Measurements from ENCODE around the gene ATP6V1A. TPM values are rescaled to one million over a fixed set of nuclear protein-coding genes. Genes with fewer than 3 reads are reported as not detected.

The ATP6V1A gene
- total RNA-seq, 1 donor from 2014 or later = 123 TPM

DNA sequence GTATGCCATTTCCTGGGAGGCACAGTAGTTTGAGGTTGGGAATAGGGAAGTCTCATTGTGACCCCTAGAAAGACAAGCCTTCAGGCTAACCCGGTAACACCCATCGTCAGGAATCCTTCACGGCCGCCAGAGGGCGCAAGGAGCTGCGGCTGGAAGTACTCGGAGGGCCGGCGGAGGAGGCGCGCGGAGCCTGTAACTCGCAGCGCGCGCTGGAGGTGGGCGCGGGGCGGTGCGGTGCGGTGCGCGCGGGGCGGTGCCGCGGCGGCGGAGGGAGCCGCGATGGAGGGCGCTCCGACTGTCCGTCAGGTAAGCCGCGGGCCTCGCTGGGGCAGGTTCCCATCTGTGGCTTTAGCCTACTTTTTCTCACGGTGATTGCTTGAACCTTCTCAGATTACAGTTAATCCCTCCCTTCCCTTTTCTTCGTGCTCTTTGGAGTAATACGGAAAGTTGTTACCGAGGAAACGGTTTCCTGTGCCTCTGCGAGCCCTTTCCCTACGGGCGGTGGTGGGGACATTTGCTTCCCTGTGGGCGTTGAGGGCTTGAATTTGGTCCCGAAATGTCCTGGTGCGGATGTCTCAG is 91.9 kb downstream of the ATP6V1A start, which contains the start of gene GRAMD1C:
GRAMD1C (plus strand) TSS at position 158 of the 579 bp plus-strand sequence; CDS start at position 280, 122 bp downstream.
- H4K20me1 ChIP-seq (ENCODE audit: insufficient read depth, low read length) = no peaks in the 10 kb centered on the region
- no peaks in the 10 kb centered on the region for H3K9me3 Mint-ChIP-seq (ENCODE audit: unreplicated experiment)
- no peaks in the 10 kb centered on the region for H3K4me1 Mint-ChIP-seq (ENCODE audit: low read depth, unreplicated experiment)
- H3K27ac Mint-ChIP-seq (ENCODE audit: unreplicated experiment) = peak within 1 kb of the TSS; percentile 38
- peak; percentile 74 for DNase-seq (ENCODE audit: low read depth)
- H3K9me3 ChIP-seq (ENCODE audit: insufficient read depth, low read depth, low read length) = no peaks in the 10 kb centered on the region
- H3K27me3 Mint-ChIP-seq (ENCODE audit: low read depth, unreplicated experiment) = no peaks in the 10 kb centered on the region
- H3K4me2 ChIP-seq (ENCODE audit: low read length) = peak within 1 kb of the TSS; percentile 91
- H3K79me2 ChIP-seq (ENCODE audit: insufficient read depth, low read length) = no peaks in the 10 kb centered on the region
- FAIRE-seq = no peak
- peak within 1 kb of the TSS; percentile 89 for H3K4me3 Mint-ChIP-seq (ENCODE audit: unreplicated experiment)
- peak within 1 kb of the TSS; percentile 96 for H2AFZ ChIP-seq (ENCODE audit: low read depth, low read length)
- TF ChIP-seq EZH2 (IDR thresholded peaks at IDR 0.05; ENCODE audit: insufficient read depth, low read length) = no peak
- TF ChIP-seq, protein P1, sequence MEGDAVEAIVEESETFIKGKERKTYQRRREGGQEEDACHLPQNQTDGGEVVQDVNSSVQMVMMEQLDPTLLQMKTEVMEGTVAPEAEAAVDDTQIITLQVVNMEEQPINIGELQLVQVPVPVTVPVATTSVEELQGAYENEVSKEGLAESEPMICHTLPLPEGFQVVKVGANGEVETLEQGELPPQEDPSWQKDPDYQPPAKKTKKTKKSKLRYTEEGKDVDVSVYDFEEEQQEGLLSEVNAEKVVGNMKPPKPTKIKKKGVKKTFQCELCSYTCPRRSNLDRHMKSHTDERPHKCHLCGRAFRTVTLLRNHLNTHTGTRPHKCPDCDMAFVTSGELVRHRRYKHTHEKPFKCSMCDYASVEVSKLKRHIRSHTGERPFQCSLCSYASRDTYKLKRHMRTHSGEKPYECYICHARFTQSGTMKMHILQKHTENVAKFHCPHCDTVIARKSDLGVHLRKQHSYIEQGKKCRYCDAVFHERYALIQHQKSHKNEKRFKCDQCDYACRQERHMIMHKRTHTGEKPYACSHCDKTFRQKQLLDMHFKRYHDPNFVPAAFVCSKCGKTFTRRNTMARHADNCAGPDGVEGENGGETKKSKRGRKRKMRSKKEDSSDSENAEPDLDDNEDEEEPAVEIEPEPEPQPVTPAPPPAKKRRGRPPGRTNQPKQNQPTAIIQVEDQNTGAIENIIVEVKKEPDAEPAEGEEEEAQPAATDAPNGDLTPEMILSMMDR (IDR thresholded peaks at IDR 0.05; ENCODE audit: insufficient read depth, low read depth, low read length) = peak; percentile 76
- peak within 1 kb of the TSS; percentile 87 for H3K4me3 ChIP-seq (ENCODE audit: insufficient read depth, low read depth, low read length)
- peak within 1 kb of the TSS; percentile 55 for H3K27ac ChIP-seq (ENCODE audit: low read depth, low read length)
- H3K36me3 ChIP-seq (ENCODE audit: insufficient read depth, low read length) = no peaks in the 10 kb centered on the region
- H3K27me3 ChIP-seq (ENCODE audit: insufficient read depth, low read length) = no peaks in the 10 kb centered on the region
- no peaks in the 10 kb centered on the region for H3K4me1 ChIP-seq (ENCODE audit: insufficient read depth, low read length)
- H3K9ac ChIP-seq (ENCODE audit: low read length) = peak within 1 kb of the TSS; percentile 86
- no peaks in the 10 kb centered on the region for H3K36me3 Mint-ChIP-seq (ENCODE audit: low read depth, unreplicated experiment)

DNA sequence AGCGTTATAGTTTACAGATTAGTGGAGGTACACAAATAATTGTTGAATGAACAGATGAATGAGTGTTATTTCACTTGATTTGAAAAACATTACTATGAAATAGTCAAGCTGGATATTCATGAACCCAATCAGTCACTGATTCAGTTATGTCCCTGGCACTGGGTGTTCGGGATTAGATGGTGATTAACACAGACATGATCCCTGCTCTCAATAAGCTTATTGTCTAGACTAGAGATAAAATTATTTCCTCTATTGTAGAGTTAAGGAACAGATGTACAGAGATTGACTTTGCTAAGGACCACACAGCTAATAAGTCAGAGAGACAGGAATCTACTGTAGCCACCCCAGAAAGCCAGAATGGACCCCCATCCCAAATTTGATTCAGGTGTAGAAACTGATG is 92.7 kb downstream of the ATP6V1A start:
- no peaks in the 10 kb centered on the region for H3K27me3 Mint-ChIP-seq (ENCODE audit: low read depth, unreplicated experiment)
- Histone ChIP-seq H2AFZ (ENCODE audit: low read depth, low read length) (no peak overlapping the region), H3K9ac (ENCODE audit: low read length) (peak overlapping the region; percentile 86), H4K20me1 (ENCODE audit: insufficient read depth, low read length) (no peaks in the 10 kb centered on the region), H3K4me3 (ENCODE audit: insufficient read depth, low read depth, low read length) (peak overlapping the region; percentile 87), H3K4me1 (ENCODE audit: insufficient read depth, low read length) (no peaks in the 10 kb centered on the region), H3K27me3 (ENCODE audit: insufficient read depth, low read length) (no peaks in the 10 kb centered on the region), H3K36me3 (ENCODE audit: insufficient read depth, low read length) (no peaks in the 10 kb centered on the region), H3K4me2 (ENCODE audit: low read length) (peak overlapping the region; percentile 91), H3K9me3 (ENCODE audit: insufficient read depth, low read depth, low read length) (no peaks in the 10 kb centered on the region), H3K27ac (ENCODE audit: low read depth, low read length) (no peak overlapping the region), H3K79me2 (ENCODE audit: insufficient read depth, low read length) (no peaks in the 10 kb centered on the region)
- H3K4me3 Mint-ChIP-seq (ENCODE audit: unreplicated experiment) = peak overlapping the region; percentile 89
- no peaks in the 10 kb centered on the region for H3K9me3 Mint-ChIP-seq (ENCODE audit: unreplicated experiment)
- no peak overlapping the region for H3K27ac Mint-ChIP-seq (ENCODE audit: unreplicated experiment)
- no peaks in the 10 kb centered on the region for H3K36me3 Mint-ChIP-seq (ENCODE audit: low read depth, unreplicated experiment)
- FAIRE-seq = no peak
- no peaks in the 10 kb centered on the region for H3K4me1 Mint-ChIP-seq (ENCODE audit: low read depth, unreplicated experiment)
- DNase-seq (ENCODE audit: low read depth) = no peak
- no peak for TF ChIP-seq EZH2 (IDR thresholded peaks at IDR 0.05; ENCODE audit: insufficient read depth, low read length)
- TF ChIP-seq, protein P1 (IDR thresholded peaks at IDR 0.05; ENCODE audit: insufficient read depth, low read depth, low read length) = no peak

DNA sequence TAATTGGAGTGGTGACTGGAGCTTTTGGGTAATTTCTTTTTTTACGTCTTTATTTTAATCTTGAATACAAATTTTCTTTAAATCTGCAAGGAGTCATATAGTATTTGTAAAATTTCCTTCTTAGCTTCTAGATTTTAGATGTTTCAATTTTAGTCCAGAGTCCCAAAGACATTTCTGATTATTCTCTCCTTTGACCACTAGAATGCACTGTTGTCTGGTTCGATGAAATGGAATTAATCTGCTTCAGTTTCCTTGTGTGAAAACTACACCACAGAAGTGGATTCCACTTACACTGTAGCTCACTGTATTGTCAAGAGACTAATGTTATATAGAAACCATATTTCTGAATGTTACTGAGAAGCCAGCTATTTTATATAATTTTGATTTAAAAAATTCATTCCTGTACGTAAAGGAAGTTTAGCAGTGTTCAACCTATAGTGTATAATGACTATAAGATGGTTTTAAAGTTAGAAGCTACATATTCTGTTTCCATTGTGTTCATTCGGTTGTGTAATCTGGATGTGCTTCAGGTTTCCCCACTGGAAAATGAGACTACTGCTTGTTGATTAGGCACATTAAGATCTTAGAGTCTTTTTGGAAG is 97.9 kb downstream of the ATP6V1A start:
- Histone ChIP-seq H3K9ac (ENCODE audit: low read length) (no peak overlapping the region), H3K36me3 (ENCODE audit: insufficient read depth, low read length) (no peaks in the 10 kb centered on the region), H3K27me3 (ENCODE audit: insufficient read depth, low read length) (no peaks in the 10 kb centered on the region), H3K4me2 (ENCODE audit: low read length) (no peak overlapping the region), H3K79me2 (ENCODE audit: insufficient read depth, low read length) (no peaks in the 10 kb centered on the region), H4K20me1 (ENCODE audit: insufficient read depth, low read length) (no peaks in the 10 kb centered on the region), H3K4me1 (ENCODE audit: insufficient read depth, low read length) (no peaks in the 10 kb centered on the region), H3K9me3 (ENCODE audit: insufficient read depth, low read depth, low read length) (no peaks in the 10 kb centered on the region), H3K27ac (ENCODE audit: low read depth, low read length) (no peak overlapping the region), H3K4me3 (ENCODE audit: insufficient read depth, low read depth, low read length) (no peak overlapping the region), H2AFZ (ENCODE audit: low read depth, low read length) (no peak overlapping the region)
- Mint-ChIP-seq H3K36me3 (ENCODE audit: low read depth, unreplicated experiment) (no peaks in the 10 kb centered on the region), H3K27ac (ENCODE audit: unreplicated experiment) (no peak overlapping the region), H3K4me3 (ENCODE audit: unreplicated experiment) (peak overlapping the region; percentile 6), H3K27me3 (ENCODE audit: low read depth, unreplicated experiment) (no peaks in the 10 kb centered on the region), H3K4me1 (ENCODE audit: low read depth, unreplicated experiment) (no peaks in the 10 kb centered on the region), H3K9me3 (ENCODE audit: unreplicated experiment) (no peaks in the 10 kb centered on the region)
- FAIRE-seq = no peak
- no peak for TF ChIP-seq EZH2 (IDR thresholded peaks at IDR 0.05; ENCODE audit: insufficient read depth, low read length)
- TF ChIP-seq, protein P1 (IDR thresholded peaks at IDR 0.05; ENCODE audit: insufficient read depth, low read depth, low read length) = peak; percentile 65
- peak; percentile 23 for DNase-seq (ENCODE audit: low read depth)

Measured in astrocyte (in vitro differentiated cells and primary cell).